ENCODE results near the gene FPR3. TPM values are rescaled to one million over a fixed set of nuclear protein-coding genes. Genes with fewer than 3 reads are reported as not detected.
"Not testable (repeated sequence)": the region's sequence is repeated elsewhere in the genome, so short reads cannot be mapped to it uniquely, and the experiment has no call there.

The FPR3 gene, protein sequence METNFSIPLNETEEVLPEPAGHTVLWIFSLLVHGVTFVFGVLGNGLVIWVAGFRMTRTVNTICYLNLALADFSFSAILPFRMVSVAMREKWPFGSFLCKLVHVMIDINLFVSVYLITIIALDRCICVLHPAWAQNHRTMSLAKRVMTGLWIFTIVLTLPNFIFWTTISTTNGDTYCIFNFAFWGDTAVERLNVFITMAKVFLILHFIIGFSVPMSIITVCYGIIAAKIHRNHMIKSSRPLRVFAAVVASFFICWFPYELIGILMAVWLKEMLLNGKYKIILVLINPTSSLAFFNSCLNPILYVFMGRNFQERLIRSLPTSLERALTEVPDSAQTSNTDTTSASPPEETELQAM
- polyA plus RNA-seq (ENCODE audit: insufficient read length in 12 of 12), result under 1 TPM in 10 of 12 donors, not detected in 2; 0.09 to 0.75 (median 0.34) TPM
- long read RNA-seq, donor 1, partial matches to known transcripts, result 0 of 1 reads
- long read RNA-seq, donor 1, other reads (novel, unspliced or antisense), result 0 of 1 reads
- long read RNA-seq, donor 2, partial matches to known transcripts, result 0 of 5 reads
- long read RNA-seq, donor 2, other reads (novel, unspliced or antisense), result 5 of 5 reads
- long read RNA-seq, donor 3, result 0 reads
- long read RNA-seq, donor 4, result 0 reads
- long read RNA-seq, donor 5, result 0 reads
- long read RNA-seq, donor 6, result 0 reads
- long read RNA-seq, donor 7, result 0 reads
- long read RNA-seq, donor 8, result 0 reads
- long read RNA-seq, donor 9, result 0 reads
- long read RNA-seq, donor 10, partial matches to known transcripts, result 0 of 1 reads
- long read RNA-seq, donor 10, other reads (novel, unspliced or antisense), result 0 of 1 reads
- long read RNA-seq, donor 11, result 0 reads

DNA sequence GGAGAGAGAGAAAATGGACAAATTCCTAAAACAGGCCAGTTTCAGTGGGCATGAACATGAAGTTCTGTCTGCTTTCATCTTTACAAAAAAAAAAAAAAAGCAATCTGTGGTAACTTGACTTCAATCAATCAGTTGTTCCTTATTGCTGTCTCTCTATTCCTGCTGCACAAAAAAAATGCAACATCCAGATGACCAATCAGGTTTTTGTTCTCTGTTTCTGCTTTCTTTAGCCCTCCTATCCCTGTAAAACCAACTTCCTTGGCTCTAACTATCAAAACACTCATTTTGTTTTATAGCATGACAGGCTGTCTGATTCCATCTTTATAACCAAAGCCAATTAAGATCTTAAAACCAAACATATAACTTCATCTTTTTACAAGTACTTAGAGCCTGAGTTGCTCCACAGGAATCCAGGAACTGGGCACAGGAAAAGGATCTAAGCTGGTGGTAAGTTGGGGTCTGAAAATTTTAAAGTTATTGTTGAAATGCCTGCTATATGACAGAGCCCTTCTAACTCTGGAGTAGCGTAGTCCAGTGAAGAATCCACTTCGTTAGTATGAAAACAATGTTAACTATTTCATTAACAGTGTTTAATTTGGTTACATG lies at the start of gene FPR3:
TSS of gene FPR3 (plus strand) at position 273 of the 606 bp plus-strand sequence. CDS start 28,592 bp downstream, outside the sequence.
- no peak for DNase-seq

DNA sequence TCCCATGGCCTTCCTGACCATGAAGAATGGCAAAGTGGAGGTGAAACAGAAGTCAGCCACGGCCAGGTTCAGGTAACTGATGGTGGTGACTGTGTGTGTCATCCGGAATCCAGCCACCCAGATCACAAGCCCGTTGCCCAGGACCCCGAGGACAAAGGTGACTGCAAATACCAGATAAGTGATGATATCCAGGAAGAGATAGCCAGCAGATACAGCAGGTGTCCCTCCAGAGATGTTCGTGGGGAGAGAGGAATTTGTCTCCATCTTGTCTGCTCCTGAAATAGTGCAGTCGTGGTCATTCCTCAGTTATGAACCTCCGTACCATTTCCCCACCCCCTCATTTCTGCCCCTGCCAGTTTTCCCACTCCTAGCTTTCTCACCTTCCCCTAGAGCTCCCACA lies 48.2 kb upstream of the FPR3 start:
- no peak for DNase-seq

DNA sequence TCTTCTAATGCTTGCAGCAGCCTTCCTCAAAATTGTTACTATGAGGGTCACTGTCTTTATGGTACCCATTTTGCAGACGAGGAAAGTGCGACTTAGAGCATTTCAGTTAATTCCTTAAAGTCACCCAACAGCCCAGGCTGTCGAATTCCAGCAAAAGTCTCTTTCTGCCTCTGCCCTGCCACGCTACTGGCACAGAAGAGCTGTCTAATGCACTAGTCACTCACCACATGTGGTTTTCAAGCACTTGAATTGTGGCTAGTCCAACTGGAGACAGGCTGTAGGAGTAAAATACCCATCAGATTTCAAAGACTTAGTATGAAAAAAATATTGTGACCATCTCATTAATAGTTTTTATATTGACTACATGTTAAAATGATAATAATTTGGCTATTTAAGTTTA lies 45.0 kb upstream of the FPR3 start:
- no peak for DNase-seq

DNA sequence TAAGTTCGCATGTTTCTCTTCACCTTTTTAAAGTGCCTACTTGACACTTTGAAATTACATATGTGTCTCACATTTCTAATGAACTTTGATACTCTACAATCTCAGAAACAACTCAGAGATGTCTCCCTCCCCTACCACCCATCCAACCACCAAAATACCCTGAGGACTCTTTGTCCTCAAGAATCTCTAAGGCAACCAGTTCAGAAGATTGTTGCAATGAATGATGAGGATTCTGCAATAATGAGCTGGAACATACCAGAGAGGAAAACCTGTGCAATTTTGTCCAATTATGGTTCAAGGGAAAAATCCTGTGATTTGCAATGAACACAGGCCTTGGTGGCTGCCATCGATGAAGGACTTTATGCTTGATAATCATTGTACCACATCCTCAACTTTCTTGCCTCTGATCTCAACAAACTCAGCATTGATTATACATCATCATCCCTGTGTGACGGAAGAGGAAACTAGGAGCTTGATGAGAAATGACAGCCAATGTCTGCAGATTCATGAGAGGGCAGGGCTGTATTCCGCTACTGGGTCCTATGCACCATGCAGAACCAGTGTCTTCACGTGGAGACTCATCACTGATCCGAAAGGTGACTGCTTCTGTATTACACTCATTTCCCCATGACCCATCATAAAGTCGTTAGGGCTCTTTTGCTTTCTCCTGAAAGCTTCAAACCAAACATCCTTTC lies 44.4 kb upstream of the FPR3 start:
- no peak for DNase-seq

- DNase-seq, result no peak
Measured at GRCh38 chr19:51751655-51752054, 43.3 kb upstream of the FPR3 start, which contains the start of gene FPR1. FPR1 (minus strand) TSS chr19:51751878; CDS start chr19:51746994, 4,884 bp downstream.

DNA sequence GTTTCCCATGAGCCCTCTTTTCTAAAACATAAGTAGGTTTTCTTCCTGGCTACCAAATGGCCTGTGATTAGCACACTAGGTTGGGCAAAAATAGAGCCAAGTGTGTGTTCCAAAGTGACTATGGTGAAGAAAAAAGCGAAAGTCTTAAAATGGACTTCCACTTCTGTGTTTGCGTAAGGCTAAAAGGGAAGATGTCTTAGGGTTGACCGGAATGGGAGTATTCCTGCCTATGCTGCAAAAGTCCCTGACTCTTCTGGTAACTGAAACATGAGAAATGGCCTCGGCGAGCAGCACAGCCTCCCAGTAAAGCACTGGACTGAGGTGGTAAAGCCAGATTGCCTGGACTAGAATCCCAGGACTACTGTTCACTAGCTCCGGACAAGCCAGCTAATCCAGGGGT lies 40.8 kb upstream of the FPR3 start:
- no peak for DNase-seq

- DNase-seq, result no peak
Measured at GRCh38 chr19:51754770-51755169, 40.2 kb upstream of the FPR3 start.

DNA sequence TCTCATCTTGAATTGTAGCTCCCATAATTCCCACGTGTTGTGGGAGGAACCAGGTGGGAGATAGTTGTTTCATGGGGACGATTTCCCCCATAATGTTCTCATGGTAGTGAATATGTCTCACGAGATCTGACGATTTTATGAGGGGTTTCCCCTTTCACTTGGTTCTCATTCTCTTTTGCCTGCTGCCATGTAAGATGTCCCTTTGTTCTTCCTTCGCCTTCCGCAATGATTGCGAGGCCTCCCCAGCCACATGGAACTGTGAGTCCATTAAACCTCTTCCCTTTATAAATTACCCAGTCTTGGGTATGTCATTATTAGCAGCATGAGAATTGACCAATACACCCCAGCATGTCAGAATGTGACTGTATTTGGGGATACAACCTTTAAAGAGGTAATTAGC lies 39.4 kb upstream of the FPR3 start:
- no peak for DNase-seq

- no peak for DNase-seq
Measured at GRCh38 chr19:51760697-51761356, 34.1 kb upstream of the FPR3 start, which contains the start of gene FPR2. FPR2 (plus strand) TSS chr19:51761180; CDS start chr19:51768659, 7,479 bp downstream.

DNA sequence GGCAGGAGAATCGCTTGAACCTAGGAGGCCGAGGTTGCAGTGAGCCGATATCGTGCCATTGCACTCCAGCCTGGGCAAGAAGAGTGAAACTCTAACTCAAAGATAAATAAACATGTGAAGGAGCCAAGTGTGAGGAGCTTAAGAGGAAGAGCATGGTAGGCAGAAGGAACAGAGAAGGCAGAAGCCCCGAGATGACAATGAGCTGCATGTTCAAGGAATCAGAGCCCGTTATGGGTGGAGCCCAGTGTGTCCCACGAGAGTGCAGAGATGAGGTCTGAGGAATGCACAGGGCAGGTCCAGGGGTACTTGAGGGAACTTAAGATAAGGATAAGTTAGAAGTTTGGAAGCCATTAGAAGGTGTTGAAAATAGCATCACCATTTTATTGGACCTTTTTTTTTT lies 33.3 kb upstream of the FPR3 start:
- DNase-seq, result no peak

DNA sequence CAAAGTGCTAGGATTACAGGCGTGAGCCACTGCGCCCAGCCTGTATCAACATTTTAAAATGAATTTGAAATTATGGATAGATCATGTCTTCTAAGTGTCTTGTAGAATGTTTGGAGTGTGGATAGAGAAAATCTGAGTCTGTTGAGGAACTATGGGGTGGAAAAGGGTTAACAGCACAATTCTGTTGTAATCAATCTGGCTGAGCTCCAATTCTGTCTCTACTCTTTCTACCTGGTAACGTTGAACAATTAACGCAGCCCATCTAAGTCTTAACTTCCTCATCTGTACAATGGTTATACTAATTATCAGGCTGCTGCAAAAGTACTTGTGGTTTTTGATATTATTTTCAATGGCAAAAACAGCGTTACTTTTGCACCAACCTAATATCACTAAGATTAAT lies 29.9 kb upstream of the FPR3 start:
- DNase-seq, result no peak

GRCh38 chr19:51766461-51766860 lies 28.5 kb upstream of the FPR3 start:
- no peak for DNase-seq

- DNase-seq, result no peak
Measured at GRCh38 chr19:51771376-51772130, 23.4 kb upstream of the FPR3 start.

- DNase-seq, result no peak
Measured at GRCh38 chr19:51772977-51773376, 22.0 kb upstream of the FPR3 start.

DNA sequence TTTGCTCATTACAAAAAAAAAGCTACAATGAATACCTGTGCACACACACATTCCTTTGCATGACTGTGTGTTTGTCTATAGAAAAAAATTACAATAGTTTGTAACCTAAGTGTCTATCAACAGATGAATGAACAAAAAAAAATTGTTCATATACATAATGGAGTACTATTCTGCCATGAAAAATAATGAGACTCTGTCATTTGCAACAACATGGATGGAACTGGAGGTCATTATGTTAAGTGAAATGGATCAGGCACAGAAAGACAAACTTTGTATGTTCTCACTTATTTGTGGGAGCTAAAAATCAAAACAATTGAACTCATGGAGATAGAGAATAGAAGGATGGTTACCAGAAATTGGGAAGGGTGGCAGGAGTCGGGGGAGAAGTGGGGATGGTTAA lies 18.4 kb upstream of the FPR3 start:
- not testable (repeated sequence) for DNase-seq

- DNase-seq, result peak; percentile 80
Measured at GRCh38 chr19:51777570-51778462, 17.1 kb upstream of the FPR3 start.

DNA sequence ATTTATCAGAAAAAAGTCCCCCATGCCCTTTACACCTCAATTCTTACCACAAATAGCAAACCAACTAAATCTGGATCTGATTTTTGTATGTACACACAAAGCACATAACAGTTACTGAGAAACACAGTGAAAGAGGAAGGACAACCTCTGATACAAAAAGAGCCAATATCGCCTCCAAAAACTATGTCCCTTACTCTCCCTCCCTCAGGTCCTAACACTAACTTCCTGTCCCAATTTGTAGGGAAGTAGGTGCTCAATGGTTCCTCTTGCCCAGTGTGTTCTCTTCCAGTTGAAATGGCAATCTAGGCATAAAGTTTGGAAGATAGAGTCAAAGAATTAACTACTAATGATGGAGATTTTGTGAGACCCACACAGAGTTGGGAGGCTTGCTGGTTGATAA lies 15.8 kb upstream of the FPR3 start:
- DNase-seq, result no peak

- DNase-seq, result no peak
Measured at GRCh38 chr19:51779703-51780102, 15.3 kb upstream of the FPR3 start.

DNA sequence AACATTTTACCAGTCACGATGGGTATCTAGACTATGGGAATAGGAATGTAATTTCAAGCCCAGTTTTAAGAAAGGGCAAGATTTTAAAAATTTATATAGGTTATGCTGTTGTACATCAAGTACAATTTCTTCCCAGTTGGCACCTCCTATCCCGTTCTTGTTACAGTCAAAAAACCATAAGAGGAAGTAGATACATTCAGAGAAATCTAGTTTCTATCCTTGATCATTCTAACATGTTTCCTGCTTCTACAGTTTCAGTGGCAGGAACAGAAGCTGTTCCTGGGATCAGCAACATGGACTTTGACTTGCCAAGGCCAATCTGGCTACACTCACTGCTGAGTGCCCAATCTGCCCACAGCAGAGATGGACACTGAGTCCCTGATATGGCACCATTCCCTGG lies 14.7 kb upstream of the FPR3 start:
- DNase-seq, result no peak
